Progenitor cell of endocrine pancreas (in vitro differentiated cells): Measurements from ENCODE around the gene CPT1A. TPM values are rescaled to one million over a fixed set of nuclear protein-coding genes. Genes with fewer than 3 reads are reported as not detected.

Source experiments
- DNase-seq: peaks from one replicate; pipeline ENCODE4 v3.0.0; 2021; ENCODE audit warnings: low spot score; ENCODE audit not compliant: unreplicated experiment
- H3K27ac Mint-ChIP-seq: 2 replicates; pipeline ENCODE4 v1.8.0; 2021; ENCODE audit warnings: mild to moderate bottlenecking, moderate library complexity, mixed read lengths
- H3K27me3 Mint-ChIP-seq: 2 replicates; pipeline ENCODE4 v1.8.0; 2021; ENCODE audit warnings: mixed read lengths
- H3K36me3 Mint-ChIP-seq: 2 replicates; pipeline ENCODE4 v1.8.0; 2022; ENCODE audit warnings: mixed read lengths; ENCODE audit not compliant: insufficient read depth
- H3K4me1 Mint-ChIP-seq: 2 replicates; pipeline ENCODE4 v1.8.0; 2021; ENCODE audit warnings: low read depth, mixed read lengths
- H3K4me3 Mint-ChIP-seq: 2 replicates; pipeline ENCODE4 v1.8.0; 2021; ENCODE audit warnings: low read depth, mild to moderate bottlenecking, moderate library complexity, mixed read lengths
- H3K9me3 Mint-ChIP-seq: 2 replicates; pipeline ENCODE4 v1.8.0; 2021; ENCODE audit warnings: low read depth, mixed read lengths
- total RNA-seq: library from RNA; stranded (reverse); gene quantifications from 2 replicates; pipeline ENCODE4 v1.2.1, GENCODE V29; 2021
- TF ChIP-seq, protein P1 (sequence below): fragments of 200-600 bp; sonication (generic); IDR thresholded peaks from one replicate; pipeline ENCODE4 v1.5.0; 2021; ENCODE audit warnings: antibody characterized with exemption, mild to moderate bottlenecking; ENCODE audit not compliant: unreplicated experiment

The CPT1A gene
- total RNA-seq, 1 donor from 2014 or later, result 5.7 TPM

DNA sequence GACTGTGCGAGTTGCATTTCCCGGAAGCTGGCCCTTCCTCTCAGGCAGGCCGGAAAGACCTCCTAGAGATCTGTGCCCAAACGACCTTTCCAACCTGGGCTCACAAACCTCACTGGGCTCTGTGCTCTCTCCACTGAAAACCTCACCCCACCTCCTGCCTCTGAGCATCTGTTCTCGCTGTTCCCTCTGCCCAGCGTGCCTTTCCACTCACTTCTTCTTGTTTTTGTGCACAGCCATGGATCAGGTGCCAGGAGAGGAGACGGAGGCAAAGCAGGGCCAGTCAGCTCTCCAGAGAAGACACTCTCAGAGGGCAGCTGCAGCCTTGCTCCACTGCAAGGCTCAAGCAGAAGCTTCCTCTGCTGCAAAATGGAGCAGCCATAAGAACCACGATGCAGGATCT lies 10.9 kb upstream of the CPT1A start:
- Mint-ChIP-seq H3K9me3 (no peaks in the 10 kb centered on the region), H3K27ac (no peak overlapping the region), H3K4me1 (no peaks in the 10 kb centered on the region), H3K27me3 (peaks cover 40% of the 10 kb centered on the region), H3K4me3 (no peak overlapping the region), H3K36me3 (no peaks in the 10 kb centered on the region)
- TF ChIP-seq, protein P1, sequence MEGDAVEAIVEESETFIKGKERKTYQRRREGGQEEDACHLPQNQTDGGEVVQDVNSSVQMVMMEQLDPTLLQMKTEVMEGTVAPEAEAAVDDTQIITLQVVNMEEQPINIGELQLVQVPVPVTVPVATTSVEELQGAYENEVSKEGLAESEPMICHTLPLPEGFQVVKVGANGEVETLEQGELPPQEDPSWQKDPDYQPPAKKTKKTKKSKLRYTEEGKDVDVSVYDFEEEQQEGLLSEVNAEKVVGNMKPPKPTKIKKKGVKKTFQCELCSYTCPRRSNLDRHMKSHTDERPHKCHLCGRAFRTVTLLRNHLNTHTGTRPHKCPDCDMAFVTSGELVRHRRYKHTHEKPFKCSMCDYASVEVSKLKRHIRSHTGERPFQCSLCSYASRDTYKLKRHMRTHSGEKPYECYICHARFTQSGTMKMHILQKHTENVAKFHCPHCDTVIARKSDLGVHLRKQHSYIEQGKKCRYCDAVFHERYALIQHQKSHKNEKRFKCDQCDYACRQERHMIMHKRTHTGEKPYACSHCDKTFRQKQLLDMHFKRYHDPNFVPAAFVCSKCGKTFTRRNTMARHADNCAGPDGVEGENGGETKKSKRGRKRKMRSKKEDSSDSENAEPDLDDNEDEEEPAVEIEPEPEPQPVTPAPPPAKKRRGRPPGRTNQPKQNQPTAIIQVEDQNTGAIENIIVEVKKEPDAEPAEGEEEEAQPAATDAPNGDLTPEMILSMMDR, result no peak
- DNase-seq, result no peak

GRCh38 chr11:68848429-68848828 lies 6.7 kb upstream of the CPT1A start:
- H3K27ac Mint-ChIP-seq, result no peak overlapping the region
- peaks cover 5% of the 10 kb centered on the region for H3K4me1 Mint-ChIP-seq
- DNase-seq, result no peak
- TF ChIP-seq, protein P1, result no peak
- H3K27me3 Mint-ChIP-seq, result peaks cover 57% of the 10 kb centered on the region
- no peak overlapping the region for H3K4me3 Mint-ChIP-seq
- H3K9me3 Mint-ChIP-seq, result no peaks in the 10 kb centered on the region
- no peaks in the 10 kb centered on the region for H3K36me3 Mint-ChIP-seq

GRCh38 chr11:68847395-68847794 lies 5.7 kb upstream of the CPT1A start:
- H3K4me3 Mint-ChIP-seq, result no peak overlapping the region
- no peaks in the 10 kb centered on the region for H3K9me3 Mint-ChIP-seq
- TF ChIP-seq, protein P1, result no peak
- no peaks in the 10 kb centered on the region for H3K36me3 Mint-ChIP-seq
- H3K27ac Mint-ChIP-seq, result no peak overlapping the region
- DNase-seq, result no peak
- peaks cover 5% of the 10 kb centered on the region for H3K4me1 Mint-ChIP-seq
- peaks cover 61% of the 10 kb centered on the region for H3K27me3 Mint-ChIP-seq

DNA sequence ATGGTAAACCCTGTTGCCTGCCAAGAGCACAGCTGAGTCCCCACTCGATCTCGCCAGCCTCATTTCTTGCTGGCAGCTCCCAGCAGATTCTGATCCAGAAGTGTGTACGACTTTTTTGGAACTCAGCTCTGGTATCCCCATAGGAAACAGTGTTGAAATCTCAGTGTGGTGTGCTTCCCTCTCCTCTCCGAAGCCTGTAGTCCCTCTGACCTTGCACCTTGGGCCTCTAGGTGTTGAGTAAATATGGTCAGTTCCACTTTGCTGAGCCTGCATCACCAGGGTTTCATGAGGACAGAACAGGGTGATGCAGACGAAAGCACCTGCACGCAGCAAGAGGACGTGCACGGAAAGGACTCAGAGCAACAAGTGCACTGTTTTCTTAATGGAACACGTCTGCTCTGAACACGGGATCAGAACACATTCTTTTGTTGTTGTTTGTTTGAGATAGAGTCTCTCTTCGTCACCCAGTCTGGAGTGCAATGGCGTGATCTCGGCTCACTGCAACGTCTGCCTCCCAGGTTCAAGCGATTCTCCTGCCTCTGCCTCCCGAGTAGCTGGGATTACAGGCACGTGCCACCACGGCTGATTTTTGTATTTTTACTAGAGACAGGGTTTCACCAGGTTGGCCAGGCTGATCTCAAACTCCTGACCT lies 3.8 kb upstream of the CPT1A start:
- TF ChIP-seq, protein P1, result no peak
- H3K9me3 Mint-ChIP-seq, result no peaks in the 10 kb centered on the region
- H3K27ac Mint-ChIP-seq, result no peak overlapping the region
- no peak overlapping the region for H3K4me3 Mint-ChIP-seq
- DNase-seq, result no peak
- H3K4me1 Mint-ChIP-seq, result peaks cover 6% of the 10 kb centered on the region
- H3K27me3 Mint-ChIP-seq, result peaks cover 64% of the 10 kb centered on the region
- no peaks in the 10 kb centered on the region for H3K36me3 Mint-ChIP-seq

DNA sequence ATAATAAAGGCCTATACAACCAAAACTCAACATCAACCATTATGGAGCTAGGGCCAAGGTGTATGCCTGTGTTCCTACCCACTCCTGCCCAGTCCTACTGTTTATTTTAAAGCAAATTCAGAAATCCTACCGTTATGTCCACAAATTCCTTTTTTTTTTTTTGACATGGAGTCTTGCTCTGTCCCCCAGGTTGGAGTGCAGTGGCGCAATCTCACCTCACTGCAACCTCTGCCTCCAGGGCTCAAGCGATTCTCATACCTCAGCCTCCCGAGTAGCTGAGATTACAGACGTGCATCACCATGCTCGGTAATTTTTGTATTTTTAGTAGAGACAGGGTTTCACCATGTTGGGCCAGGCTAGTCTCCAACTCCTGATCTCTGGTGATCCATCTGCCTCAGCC lies 3.1 kb upstream of the CPT1A start:
- TF ChIP-seq, protein P1, result no peak
- Mint-ChIP-seq H3K9me3 (no peaks in the 10 kb centered on the region), H3K27ac (no peak overlapping the region), H3K4me3 (no peak overlapping the region), H3K27me3 (peaks cover 70% of the 10 kb centered on the region), H3K36me3 (no peaks in the 10 kb centered on the region), H3K4me1 (peaks cover 11% of the 10 kb centered on the region)
- no peak for DNase-seq
